H4 (cell line): ENCODE data around the gene IL1RL1. TPM values are rescaled to one million over a fixed set of nuclear protein-coding genes. Genes with fewer than 3 reads are reported as not detected.

Experiments used
- DNase-seq: peaks from one replicate; pipeline ENCODE4 v3.0.0-alpha.2; 2015; ENCODE audit warnings: low spot score
- total RNA-seq: library from RNA; depleted of rRNA; stranded (reverse); fragments of >200 nt; shearing (Covaris generic); gene quantifications from 2 replicates; pipeline ENCODE4 v1.2.3, GENCODE V29; 2014; rRNA removed

The IL1RL1 gene
- not detected in 2 replicates for total RNA-seq

DNA sequence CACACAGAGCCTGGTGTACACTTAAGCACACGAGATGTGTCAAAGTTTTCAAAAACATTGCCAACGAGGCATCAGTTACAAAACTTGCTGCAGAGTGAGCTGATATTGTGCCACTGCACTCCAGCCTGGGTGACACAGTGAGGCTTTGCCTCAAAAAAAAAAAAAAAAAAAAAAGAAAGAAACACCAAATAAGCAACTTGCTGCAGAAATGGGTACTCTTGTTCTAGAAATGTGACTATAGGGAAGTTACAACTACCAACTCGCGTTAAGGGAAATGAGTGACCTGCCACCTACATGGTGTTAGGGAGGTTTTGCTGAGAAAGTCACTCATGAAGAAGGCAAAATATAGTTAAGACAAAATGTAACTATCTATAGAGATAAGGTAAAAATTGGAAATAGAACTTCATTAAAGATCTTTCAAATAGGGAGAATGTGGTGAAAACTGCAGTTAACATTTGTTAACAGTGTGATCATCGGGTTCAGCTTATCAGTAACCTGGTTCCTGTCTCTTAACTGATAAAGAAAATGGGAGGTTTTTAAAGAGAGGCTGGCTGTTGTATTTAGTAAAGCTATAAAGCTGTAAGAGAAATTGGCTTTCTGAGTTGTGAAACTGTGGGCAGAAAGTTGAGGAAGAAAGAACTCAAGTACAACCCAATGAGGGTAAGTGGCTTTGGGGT lies at the start of gene IL1RL1:
TSS of gene IL1RL1 (plus strand) at position 600 of the 677 bp plus-strand sequence. CDS start 26,702 bp downstream, outside the sequence.
- DNase-seq = no peak

DNA sequence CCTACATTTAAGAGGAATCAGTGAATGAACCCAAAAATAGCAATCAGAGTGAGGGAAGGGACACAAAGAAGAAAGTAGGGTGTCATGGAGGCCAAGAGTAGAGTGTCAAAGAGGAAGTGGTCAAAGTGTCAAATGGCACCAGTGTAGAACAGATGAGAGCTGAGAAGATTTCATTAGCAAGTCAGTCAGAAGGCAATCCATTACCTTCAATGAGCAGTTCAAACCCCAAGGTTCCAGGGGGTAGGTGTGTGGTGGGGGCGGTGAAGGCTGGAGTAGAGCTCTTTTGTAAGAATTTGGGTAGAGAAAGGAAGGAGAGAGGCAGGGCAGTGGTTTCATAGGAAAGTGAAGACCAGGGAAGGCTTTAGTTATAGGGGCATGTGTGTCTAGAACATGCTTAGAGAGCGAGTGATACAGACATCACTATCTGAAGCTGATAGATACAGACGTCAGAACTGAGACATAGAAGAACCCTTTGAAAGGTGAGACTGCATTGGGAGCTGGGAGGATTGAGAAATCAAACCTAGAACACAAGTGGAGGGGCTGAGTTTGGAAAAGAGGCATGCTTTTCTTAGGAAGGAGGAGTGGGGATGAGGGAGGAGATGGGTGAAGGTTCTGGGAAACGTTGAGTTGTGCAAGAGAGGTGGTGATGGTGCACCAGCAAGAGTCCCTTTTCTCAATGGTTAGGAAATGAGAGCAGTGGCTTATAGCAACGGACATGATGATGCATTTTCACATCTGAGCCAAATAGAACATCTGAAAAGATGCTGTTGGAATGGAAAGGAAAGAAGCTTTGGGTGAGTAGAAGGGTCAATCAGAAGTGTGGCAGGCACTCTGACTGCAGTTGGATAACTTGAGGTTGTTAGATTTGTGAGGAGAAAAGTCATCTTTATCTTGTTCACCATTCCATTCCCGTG lies 48.9 kb upstream of the IL1RL1 start:
- DNase-seq = no peak

DNA sequence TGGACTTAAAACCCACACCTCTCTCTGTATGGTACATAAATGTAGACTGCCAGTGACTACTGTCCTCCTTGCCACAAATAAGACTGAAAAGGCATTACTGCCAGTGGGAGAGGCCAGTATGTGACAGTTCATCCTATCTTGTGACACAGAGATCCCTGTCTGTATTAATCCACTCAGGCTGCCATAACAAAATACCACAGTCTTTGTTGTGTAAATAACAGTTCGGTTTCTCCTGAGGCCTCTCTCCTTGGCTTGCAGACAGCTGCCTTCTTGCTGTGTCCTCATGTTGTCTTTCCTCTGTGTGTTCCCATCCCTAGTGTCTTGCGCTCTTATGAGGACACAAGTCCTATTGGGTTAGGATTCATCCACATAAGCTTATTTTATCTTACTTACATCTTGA lies 46.4 kb upstream of the IL1RL1 start:
- no peak for DNase-seq

DNA sequence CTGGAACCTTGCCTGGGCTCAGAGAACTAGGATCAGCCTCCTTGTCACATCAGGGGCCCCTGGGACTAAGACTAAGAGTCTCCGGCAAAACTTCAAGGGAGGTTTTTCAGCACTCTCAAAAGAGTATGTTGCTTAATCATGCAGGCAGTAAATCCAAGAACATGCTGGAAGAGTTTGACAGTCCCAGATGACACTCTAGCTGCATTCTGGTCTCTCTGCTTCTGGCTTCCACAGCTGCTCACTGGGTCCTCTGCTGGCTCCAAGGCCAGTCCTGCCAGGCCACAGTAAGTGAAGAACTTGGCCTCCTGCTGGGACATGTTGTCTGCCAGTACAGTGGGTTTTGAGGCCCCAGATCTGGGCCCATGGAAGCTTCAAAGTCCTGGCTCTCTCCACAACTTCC lies 45.2 kb upstream of the IL1RL1 start:
- no peak for DNase-seq

DNA sequence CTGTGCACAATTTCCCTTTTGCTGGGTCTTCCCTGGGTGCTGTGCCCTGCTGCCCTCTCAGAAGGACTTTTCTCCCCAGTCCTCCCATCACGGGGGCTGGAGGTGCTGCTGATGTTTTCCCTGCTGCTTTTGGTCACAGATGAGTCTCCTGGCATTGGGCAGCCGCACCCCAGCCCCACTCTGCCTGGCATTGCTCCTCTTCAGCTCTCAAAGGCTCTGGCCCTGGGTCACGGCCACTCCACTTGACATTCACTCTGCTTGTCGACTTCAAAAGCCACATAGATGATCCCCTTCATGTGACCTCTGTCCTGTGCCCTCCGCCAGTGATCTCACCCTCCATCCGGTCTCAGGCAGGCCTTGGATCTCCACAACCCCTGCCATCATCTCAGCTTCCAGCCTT lies 43.6 kb upstream of the IL1RL1 start:
- DNase-seq = no peak

DNA sequence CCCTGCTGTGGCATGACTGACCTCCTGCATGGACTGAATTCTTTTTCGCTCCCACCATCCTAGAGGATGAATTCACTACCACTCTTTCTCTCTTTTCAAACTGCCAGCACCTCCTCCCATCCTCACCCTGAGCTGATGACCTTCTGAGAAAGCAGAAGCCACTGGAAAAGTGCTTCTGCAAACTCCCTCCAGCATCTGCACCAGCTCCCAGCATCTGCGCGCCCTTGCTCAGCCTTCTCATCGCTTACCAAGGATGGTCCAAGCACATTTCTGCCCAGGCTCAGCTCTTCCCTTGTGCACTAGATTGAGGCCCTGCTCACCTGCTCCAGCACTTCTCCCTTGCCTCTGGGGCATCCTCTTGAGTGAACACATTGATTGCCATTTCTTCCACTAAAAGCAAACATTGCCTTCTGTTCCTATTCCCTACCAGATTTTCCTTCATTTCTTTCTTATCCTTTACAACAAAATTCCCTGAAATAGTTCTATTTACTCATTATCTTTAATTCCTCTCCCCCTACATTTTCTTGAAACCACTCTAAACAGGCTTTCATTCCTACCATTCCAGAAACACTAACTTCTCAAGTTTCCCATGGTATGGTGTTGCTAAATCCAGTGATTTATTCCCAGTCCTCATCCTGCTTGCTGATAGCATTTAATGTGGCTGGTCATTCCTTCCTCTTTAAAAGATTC lies 42.7 kb upstream of the IL1RL1 start:
- no peak for DNase-seq

DNA sequence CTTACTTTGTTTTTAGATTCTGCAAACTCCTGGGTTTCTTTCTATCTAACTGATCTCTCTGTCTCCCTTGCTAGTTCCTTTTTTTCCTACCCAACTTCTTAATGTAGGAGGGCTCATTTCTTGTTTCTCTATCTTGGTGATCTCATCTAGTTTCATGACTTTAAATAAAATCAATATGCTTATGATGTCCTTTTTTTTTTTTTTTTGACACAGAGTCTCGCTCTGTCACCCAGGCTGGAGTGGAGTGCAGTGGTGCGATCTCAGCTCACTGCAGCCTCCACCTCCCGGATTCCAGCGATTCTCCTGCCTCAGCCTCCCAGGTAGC lies 42.2 kb upstream of the IL1RL1 start:
- DNase-seq = no peak

DNA sequence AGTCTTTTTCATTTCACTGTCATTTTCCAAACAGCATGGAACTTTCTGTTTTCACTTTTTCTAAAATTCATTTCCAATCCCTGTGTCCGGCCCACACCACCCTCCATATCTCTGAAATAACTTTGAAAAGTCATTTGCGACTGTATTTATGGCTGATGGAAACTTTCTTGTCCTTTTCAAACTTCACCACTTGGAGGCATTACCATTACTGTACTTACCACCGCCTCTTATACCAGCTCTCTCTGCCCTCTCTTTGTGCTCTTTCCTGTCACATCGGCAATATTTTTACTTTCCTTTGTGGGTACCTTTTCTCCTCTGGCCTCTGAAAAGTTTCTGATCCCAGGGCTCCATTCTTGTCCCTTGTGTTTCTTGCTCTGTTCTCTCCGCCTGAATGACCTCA lies 39.5 kb upstream of the IL1RL1 start:
- DNase-seq = no peak

DNA sequence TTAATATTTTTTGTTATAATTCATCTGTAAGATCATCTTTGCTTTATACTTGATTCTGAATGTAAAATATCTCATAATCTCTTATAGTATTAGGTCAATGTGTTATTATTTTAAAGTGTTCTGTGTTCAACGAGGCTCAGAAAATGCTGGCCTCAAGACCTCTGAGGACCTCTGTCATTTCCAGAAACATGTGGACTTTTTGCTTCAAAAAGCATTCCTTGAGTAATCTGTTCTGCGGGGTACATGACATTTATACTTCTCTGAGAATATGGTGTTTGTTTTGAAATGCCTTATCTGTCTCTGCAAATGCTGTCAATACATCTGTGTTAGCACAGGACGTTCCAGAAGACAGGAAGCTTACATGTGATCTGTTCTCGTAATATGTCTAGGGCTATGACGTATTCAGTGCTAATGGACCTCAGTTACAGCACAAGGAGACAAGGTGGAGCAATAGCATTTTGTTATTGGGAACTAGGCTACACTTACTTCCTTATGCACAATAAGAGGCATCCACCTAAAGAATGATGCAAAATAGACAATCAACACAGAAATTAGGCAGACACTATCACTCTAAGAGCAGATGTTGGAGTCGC lies 37.6 kb upstream of the IL1RL1 start:
- no peak for DNase-seq

DNA sequence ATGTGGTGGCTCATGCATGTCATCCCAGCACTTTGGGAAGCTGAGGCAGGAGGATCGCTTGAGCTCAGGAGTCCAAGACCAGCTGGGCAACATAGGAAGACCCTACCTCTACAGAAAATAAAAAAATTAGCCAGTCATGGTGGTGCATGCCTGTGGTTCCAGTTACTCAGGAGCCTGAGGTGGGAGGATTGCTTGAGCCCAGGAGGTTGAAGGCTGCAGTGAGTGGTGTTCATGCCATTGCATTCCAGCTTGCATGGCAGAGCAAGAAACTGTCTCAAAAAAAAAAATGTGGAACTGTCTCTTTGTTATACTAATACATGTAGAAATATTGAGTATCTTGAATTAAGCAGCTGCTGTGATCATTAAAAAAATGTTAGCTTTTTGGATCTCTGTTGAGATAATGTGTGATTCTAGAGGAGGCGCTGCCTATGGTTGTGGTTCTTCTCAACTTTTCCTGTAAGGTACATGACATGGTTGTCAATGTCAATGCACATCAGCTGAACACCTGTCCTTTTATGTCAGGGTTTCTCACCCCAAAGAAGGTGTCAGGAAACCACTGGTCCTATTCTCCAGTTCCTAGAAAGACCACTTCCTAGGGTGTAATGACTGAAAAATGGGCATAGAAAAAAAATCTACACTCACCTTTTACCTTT lies 34.7 kb upstream of the IL1RL1 start:
- no peak for DNase-seq

DNA sequence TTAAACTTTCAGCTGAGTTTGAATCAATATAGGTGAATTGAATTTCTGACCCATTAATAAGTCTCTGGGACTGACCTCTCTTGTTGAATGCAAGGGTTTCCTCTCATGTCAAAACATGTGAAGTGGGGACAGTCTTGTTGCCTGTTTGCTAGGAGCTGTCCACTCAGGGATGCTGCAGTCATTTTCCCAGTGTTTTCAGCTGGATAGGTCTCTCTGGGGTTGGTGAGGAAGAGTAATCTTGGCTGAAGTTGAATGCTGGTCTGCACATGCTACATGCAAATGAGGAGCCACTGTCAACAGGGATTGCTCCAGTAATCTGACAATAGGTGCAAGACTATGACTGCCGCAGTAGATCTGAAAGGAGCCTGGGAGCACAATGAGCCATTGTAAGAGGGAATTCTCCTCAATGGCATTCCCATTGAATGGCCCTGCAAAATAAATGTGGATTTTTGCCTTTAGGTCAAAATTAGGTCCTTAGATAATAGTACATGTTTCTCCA lies 34.1 kb upstream of the IL1RL1 start:
- no peak for DNase-seq

DNA sequence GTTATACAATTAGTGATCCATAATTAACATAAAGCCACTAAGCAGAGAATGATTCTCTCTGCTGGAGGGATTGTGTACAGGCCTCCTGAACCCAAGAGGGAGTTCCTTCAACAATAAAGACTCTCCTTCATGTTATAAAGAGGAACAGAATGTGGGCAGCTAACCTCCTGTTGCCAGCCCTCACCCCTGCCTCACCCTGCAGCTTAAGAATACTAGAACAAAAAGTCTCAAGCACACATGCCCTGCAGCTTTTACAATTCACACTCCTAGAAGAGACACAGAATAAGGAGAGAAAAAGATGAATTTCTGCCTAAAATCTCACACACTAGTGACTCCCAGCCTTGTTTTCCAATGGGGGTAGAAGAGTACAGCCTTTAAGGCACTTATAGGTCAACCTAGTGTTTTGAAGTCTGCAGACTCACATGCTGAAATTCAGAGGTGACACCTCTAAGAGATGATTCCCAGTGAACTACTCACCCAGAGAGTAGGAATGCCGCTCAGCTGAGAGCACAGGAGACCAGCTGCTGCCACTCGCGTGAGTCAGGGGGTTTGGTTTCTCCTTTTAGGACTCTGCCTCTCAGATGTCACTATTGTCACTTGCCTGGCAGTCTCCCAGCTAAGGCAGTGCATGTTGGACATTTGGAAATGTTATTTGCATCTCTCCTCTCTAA lies 32.5 kb upstream of the IL1RL1 start:
- no peak for DNase-seq

DNA sequence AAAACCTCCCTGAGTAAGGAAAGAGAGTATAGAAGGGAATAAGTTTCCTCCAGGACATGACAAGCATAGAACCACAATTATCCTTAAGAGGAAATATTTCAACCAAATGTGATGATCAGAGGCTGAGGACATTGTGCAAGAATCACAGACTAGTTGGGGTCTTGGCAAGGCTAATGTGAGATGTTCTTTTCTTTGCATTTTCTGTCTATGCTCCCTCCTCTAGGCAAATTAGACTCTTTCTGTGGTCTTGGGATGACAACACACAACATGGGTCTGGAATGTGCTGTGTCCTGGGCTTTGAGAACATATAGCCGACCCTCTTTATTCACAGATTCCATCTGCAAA lies 32.0 kb upstream of the IL1RL1 start:
- no peak for DNase-seq

DNA sequence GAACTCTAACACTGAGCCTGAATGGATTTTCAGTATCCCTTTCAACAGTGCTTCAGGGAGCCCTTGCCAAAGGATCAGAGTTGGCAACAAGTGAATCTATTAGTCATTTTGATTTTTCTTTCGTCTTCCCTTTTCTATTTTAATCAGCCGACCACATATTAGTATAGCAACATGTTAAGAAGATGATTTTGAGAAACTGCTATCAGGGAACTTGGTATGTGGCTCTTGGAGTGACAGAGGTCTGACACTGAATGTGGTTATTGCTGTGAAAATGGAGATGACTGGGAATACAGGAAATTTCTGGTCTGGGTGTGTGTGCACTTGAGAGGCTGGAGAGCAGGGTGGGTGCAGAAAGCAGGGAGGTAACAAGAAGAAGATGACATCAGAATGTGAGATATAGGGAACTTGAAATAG lies 28.7 kb upstream of the IL1RL1 start:
- no peak for DNase-seq

DNA sequence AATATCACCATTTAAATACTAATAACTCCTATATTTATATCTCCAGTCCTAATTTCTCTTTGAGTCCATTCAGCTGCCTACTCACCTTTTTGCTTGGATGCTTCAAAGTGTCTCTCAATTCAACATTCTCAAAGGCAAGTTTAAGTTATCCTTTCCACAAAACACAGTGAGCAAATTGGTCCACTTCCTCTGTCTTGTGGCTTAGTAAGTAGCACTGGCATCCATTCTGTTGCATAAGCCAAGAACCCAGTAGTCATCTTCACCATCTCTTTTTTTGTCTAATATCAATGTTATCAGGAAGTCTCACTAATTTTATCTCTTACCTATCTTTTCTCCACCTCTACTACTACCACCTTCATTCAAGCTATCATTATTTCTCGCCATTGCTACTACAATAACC lies 27.4 kb upstream of the IL1RL1 start:
- no peak for DNase-seq

DNA sequence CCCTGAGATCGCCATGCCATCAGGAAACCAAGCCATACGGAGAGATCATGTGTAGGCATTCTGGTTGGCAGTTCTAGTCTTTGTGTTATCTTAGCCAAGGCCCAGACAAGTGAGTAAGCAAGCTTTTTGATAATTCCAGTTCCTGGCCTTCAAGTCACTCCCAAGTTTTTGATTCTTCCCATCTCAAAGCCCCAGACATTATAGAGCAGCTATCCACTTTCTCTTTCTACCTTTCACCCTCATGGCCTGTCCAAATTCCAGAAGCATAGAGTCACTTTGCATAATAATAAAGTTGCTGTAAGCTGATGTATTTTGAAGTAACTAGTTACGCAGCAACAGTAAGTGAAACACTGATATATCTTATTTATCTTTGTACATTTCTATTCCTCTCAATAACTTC lies 26.8 kb upstream of the IL1RL1 start:
- DNase-seq = no peak

DNA sequence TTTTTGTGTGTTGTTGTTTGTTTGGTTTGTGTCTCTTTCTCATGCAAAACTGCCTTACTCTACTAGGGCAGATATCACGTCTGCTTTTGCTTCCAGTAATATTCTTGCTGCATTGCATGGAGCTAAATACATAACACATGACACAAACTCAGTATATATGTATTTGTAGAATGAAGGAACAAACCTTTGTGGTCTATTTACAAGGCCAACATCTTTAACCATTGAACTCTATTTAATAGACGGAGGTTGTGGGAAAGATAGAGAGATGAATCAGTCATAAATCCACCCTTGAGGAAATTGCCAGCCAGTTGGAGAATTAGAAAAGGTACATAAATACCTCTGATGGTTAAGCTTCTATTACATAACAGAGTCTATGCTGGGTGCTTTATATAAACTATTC lies 26.0 kb upstream of the IL1RL1 start:
- no peak for DNase-seq

DNA sequence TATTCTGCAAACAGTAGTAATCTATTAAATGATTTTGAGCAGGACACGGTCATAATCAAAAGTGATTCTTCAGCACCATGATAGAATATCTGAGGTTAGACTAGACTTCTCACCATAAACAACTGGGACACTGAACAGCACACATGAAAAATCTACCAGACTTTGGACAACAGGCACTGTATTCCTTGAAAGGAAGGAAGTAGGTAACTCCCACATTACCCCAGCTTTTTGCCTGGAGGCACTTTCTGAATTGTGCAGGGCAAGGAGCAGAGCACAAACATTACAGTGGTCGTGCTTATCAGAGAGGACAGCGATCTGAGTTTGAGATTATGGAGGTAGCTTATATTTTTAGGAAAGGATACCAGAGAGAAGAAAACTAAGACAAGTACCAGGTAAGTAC lies 25.3 kb upstream of the IL1RL1 start:
- no peak for DNase-seq

DNA sequence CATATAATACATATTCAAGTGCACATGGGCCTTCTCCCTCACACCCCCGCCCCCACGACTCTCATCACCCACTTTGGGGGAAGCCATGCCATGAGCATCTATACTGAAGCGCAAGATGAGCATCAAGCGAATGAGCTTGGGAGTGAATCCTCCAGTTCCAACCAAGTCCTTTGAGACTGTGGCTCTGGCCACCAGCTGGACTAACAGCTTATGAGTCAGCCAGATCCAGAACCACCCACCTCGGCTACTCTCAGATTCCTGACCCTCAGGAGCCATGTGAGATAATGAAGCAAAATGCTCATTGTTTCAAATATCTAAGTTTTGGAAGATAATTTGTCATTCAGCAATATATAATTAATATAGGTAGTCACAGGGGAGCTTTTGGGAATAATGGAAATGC lies 22.2 kb upstream of the IL1RL1 start:
- no peak for DNase-seq

DNA sequence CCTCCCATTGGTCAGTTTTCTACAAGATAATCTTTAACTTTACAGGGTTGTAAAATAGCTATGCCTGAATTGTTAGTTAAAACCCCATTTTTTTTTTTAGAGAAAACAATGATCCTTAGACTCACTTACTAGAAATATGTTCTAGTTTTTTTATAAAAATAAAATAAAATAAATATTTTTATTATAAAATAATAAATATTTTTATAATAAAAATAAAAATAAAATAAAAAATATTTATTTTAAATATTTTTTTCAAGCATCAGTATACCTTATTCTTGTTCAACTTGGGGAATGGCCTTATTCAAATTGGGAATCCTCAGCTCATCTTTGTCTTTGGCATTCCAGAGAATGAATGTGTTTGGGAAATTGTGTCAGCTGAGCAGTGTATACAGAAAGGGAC lies 20.8 kb upstream of the IL1RL1 start:
- no peak for DNase-seq
